GM12865 (cell line): ENCODE results near the gene LAMC1.

Source experiments
- DNase-seq: peaks from one replicate; pipeline ENCODE4 v3.0.0; 2010; ENCODE audit warnings: low read depth
- H3K4me3 ChIP-seq: 2 replicates; pipeline ENCODE4 v1.5.1; 2011; ENCODE audit warnings: mild to moderate bottlenecking, low read depth, low read length, control low read depth
- CTCF ChIP-seq: IDR thresholded peaks from 2 replicates; pipeline ENCODE4 v1.5.1; 2011; ENCODE audit warnings: low read length, control low read depth, low read depth, inconsistent platforms; ENCODE audit not compliant: insufficient read depth; ENCODE audit errors: missing control alignments

Gene LAMC1

GRCh38 chr1:183048087-183049085 lies 25.2 kb downstream of the LAMC1 start:
- DNase-seq, result peak; percentile 86
- TF ChIP-seq CTCF, result no peak
- no peak overlapping the region for H3K4me3 ChIP-seq

GRCh38 chr1:183051546-183051945 lies 28.3 kb downstream of the LAMC1 start:
- no peak overlapping the region for H3K4me3 ChIP-seq
- DNase-seq, result no peak
- TF ChIP-seq CTCF, result no peak

- H3K4me3 ChIP-seq, result no peak overlapping the region
- TF ChIP-seq CTCF, result no peak
- DNase-seq, result no peak
Measured at GRCh38 chr1:183052861-183053260, 29.6 kb downstream of the LAMC1 start.

- no peak overlapping the region for H3K4me3 ChIP-seq
- no peak for DNase-seq
- no peak for TF ChIP-seq CTCF
Measured at GRCh38 chr1:183058851-183059502, 35.8 kb downstream of the LAMC1 start.

GRCh38 chr1:183061194-183061593 lies 38.0 kb downstream of the LAMC1 start:
- no peak for DNase-seq
- TF ChIP-seq CTCF, result no peak
- no peak overlapping the region for H3K4me3 ChIP-seq

- no peak for DNase-seq
- H3K4me3 ChIP-seq, result no peak overlapping the region
- no peak for TF ChIP-seq CTCF
Measured at GRCh38 chr1:183063349-183063748, 40.1 kb downstream of the LAMC1 start.
